GM18873 (cell line): Measurements from ENCODE around the gene SLC4A9.

Experiments used
- ATAC-seq: cut with Tn5 transposase; IDR thresholded peaks from one replicate; pipeline ENCODE4 v1.9.1; 2021; ENCODE audit warnings: mild to moderate bottlenecking, moderate library complexity, moderate number of reproducible peaks; ENCODE audit not compliant: unreplicated experiment, low FRiP score

Gene SLC4A9

GRCh38 chr5:140358738-140359310 is 1.2 kb upstream of the SLC4A9 start:
- no peak for ATAC-seq

GRCh38 chr5:140360681-140361479 is 886 bp downstream of the SLC4A9 start:
- no peak for ATAC-seq

- no peak for ATAC-seq
These were observed 1.9 kb downstream of the SLC4A9 start for GRCh38 chr5:140361901-140362300.

- no peak for ATAC-seq
These were observed 2.3 kb downstream of the SLC4A9 start for GRCh38 chr5:140362311-140362710.

GRCh38 chr5:140362875-140363630 is 3.1 kb downstream of the SLC4A9 start:
- ATAC-seq = no peak

- no peak for ATAC-seq
These were observed 3.9 kb downstream of the SLC4A9 start for GRCh38 chr5:140363631-140364471.

GRCh38 chr5:140364472-140364765 is 4.4 kb downstream of the SLC4A9 start:
- no peak for ATAC-seq

GRCh38 chr5:140365282-140365681 is 5.3 kb downstream of the SLC4A9 start:
- ATAC-seq = no peak

- no peak for ATAC-seq
These were observed 5.9 kb downstream of the SLC4A9 start for GRCh38 chr5:140365941-140366340.

GRCh38 chr5:140366589-140367255 is 6.7 kb downstream of the SLC4A9 start:
- ATAC-seq = no peak

GRCh38 chr5:140367256-140368013 is 7.4 kb downstream of the SLC4A9 start:
- no peak for ATAC-seq

GRCh38 chr5:140371356-140372151 is 11.6 kb downstream of the SLC4A9 start:
- ATAC-seq = no peak

- no peak for ATAC-seq
These were observed 13.0 kb downstream of the SLC4A9 start for GRCh38 chr5:140372971-140373487.

- ATAC-seq = no peak
These were observed 21.4 kb downstream of the SLC4A9 start for GRCh38 chr5:140381351-140381750.

- ATAC-seq = no peak
These were observed 22.0 kb downstream of the SLC4A9 start for GRCh38 chr5:140381972-140382371.

GRCh38 chr5:140382866-140383265 is 22.9 kb downstream of the SLC4A9 start:
- no peak for ATAC-seq

GRCh38 chr5:140383300-140383699 is 23.3 kb downstream of the SLC4A9 start:
- no peak for ATAC-seq

GRCh38 chr5:140388052-140388451 is 28.1 kb downstream of the SLC4A9 start:
- no peak for ATAC-seq
